HG03097 (cell line): ENCODE measurements around the gene KCNQ1OT1.
A peak's percentile ranks its signal among the peaks of the same experiment; 100 is the strongest.

Source experiments
- ATAC-seq: cut with Tn5 transposase; IDR thresholded peaks from one replicate; pipeline ENCODE4 v1.9.1; 2021; ENCODE audit not compliant: unreplicated experiment, low FRiP score

KCNQ1OT1 gene

DNA sequence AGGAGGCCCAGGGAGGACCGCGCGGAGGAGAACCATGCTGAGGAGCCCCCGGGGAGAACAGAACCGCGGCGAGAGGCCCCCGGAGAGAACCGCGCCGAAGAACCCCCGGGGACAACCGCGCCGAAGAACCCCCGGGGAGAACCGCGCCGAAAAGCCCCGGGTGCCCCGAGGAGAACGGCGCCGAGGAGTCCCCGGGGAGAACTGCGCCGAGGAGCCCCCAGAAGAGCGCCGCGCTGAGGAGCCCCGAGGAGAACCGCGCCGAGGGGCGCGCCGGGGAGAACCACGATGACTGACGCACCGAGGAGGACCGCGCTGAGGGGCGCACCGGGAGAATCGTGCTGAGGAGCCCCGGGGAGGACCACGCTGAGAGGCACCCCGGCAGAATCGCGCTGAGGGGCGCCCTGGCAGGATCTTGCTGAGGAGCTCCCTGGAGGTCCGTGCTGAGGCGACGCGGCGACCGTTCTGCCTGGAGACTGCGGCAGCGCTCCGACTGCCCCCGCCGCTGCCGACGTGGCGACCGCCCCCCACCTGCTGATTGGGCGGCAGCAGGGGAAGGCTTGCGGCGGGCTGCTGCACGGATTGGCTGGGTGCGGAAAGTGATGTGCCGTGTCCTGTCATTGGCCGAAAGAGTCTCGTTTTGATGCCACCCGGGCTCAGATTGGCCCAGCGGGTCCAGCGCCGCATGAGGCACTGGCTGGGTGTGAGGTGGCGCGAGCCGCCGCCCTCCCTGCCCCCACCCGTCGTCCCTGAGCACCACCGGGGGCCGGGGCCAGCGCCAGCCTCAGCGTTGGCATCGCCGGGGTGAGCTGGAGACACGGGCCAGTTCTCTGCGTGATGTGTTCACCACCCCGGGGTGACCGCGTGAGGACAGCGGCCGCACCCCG is at the start of gene KCNQ1OT1:
Gene KCNQ1OT1 (minus strand): TSS at position 464 of the 884 bp plus-strand sequence.
- peak; percentile 70 for ATAC-seq

DNA sequence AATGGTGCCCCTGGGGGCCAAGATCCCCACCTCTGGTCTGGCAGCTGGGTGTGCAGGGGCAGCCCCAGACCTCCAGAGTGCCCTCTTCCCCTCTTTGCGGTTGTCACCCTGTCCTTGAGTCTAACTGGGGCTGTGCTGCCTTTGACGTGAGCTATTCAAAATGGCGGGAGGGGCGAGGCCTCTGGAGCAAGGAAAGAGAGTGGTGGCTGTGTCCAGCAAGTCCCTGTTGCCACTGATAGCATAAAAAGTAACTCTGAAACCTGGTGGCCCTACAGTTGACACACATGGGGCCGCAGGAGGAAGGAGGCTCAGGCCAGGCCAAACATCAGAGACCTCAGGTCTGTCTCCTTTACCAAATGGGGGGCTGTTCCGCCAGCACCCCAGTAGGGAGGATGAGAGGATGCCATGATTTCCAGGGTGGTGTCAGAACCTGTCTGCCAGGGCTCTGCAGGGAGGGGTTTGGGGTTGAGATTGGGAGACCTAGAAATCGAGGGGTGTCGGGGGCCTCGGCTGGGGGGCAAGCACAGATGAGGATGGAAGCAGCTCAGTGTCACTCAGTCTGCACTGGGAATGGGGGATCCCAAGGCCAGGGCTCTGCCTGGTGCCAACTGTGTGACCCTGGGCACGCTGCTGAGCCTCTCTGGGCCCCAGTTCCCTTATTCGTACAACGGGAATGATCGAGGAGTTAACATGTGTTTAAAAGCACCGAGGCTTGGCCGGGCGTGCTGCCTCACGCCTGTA is 49.2 kb upstream of the KCNQ1OT1 start:
- ATAC-seq, result no peak

DNA sequence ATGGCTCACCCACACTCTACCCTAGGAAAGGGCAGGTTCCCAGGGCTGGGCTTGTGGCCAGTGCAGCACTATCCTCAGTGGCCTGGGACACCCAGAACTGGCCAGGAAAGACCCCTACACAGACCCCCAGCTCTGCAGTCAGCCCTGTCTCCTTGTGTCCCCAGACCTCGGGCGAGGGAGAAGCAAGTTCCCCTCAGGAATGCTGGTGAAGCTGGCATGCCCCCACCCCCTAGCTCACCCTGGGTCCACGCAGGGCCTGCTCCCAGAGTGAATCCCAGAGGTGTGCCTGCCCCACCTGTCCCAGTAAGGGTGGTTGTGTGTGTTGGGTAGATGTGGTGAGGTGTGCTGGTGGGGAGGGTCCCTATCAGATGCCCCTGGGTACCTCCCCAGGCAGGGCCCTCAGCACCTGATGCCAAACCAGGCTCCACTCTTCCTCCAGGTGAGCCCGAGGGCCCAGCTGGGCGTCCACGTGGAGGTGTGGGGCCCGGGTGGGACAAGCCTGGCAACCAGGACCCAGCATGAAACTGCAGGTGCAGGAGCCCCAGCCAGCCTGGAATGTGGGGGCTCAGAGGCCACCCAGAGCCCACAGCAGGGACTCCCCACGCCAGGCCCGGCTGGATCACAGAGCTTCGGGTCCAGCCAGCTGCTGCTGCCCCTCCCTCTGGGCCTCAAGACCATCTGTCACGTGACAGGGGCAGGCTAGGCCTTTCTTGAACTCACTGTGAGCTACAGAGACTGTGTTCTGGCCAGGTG is 48.4 kb upstream of the KCNQ1OT1 start:
- ATAC-seq, result no peak

DNA sequence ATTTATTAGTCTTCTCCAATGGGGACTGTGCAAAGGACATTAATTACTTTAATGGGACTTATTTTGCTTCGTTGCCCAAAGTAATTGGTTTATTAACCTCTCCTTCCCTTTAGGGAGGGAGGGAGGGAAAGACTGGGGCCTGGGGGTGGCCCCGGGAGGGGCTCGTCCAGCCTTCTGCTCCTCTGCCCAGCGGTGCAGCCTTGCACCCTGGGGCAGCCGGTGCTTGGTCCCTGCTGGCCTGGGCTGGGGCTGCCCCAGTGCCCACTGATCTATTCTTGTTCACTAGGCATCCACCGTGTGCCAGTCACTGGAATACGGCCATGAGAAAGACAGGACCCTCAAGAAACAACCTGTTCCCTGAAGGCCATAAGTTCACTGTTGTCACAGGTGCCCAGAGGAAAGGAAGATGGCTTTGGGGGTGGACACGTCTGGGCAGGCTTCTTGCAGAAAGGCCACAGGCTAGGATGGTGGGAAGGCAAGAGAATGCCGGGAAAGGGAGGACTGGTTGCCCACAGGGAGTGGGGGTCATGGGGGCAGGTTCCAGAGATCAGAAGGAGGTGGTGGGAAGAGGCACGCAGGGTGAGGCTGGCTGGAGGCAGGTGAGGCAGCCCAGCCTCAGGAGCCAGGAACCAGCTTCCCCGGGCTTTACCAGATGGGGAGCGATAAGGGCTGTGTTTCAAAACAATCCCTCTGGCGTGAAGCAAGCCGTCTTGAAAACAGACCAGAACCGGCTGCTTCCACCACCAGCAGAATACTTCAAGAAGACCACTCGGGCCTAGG is 47.6 kb upstream of the KCNQ1OT1 start:
- ATAC-seq, result no peak

DNA sequence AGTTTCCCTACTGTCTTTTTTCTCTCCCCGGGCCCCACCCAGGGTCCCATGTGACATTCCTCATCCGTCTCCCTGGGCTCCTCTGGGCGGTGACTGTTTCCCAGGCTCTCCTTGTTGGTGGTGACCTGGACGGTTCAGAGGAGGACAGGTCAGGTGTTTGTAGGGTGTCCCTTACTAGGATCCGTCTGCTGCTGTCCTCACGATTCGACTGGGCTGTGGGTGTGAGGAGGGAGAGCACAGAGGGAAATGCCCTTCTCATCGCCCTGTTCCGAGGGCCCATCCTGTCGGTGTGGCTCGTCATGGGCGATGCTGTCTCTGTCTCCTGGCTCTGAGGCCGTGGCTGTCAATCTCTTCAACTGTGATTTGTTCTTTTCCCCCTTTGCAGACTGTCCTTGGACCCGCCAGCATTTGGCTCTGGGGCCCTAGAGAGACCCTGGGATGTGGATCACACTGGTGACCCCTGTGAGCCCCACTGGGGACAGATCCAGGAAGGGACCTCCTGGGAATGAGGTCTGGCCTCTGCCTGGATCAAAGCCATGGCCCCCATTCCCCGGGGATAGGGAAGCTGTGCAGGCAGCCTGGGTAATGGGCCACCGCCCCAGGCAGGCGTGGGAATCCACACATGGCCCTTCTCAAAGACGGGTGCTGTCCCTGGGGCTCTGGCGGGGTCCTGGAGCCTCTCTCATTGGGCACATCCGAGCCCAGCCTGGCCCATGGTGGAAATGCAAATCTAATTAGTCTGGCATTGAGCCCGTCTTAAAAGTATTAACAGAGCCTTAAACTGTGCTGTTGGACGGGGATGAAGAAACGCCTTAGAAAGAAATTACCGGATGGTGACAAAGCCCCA is 46.8 kb upstream of the KCNQ1OT1 start:
- no peak for ATAC-seq

DNA sequence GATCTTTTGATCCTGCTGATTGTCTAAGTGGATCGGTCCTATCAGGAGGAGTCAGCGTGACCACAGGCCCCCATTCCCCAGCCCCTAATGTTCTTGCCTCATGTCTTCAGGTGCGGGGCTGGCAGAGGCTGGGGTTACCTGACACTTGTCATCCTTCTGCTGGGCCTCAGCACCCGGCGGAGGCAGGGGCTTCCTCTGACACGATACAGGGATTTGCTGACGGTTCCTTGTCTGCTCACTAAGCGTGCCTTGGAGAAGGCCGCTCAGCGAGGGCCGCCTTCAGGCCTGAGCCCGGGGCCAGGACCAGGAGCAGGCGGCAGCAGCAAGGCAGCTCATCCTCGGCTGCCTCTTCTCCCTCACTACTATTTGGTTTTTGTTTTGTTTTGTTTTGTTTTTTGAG is 45.7 kb upstream of the KCNQ1OT1 start:
- ATAC-seq, result no peak

DNA sequence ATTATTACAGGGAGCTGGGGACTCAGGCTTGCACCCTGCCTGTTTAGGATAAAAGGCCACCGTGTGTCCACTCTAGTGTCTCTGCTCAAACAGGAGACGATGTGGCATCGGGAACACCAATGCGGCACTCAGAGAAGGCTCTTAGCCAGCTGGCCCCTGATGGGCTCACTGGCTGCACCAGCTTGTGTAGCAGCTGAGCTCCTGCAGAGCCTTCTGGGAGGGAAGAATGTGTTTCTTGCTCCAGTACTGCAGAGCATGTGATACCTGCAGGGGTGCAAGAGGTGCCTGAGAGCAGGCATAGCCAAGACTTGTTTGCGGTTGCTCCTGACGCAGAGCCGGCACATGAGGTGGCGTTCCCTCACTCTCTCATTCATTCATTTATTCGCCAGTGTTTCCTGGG is 44.4 kb upstream of the KCNQ1OT1 start:
- ATAC-seq, result no peak

DNA sequence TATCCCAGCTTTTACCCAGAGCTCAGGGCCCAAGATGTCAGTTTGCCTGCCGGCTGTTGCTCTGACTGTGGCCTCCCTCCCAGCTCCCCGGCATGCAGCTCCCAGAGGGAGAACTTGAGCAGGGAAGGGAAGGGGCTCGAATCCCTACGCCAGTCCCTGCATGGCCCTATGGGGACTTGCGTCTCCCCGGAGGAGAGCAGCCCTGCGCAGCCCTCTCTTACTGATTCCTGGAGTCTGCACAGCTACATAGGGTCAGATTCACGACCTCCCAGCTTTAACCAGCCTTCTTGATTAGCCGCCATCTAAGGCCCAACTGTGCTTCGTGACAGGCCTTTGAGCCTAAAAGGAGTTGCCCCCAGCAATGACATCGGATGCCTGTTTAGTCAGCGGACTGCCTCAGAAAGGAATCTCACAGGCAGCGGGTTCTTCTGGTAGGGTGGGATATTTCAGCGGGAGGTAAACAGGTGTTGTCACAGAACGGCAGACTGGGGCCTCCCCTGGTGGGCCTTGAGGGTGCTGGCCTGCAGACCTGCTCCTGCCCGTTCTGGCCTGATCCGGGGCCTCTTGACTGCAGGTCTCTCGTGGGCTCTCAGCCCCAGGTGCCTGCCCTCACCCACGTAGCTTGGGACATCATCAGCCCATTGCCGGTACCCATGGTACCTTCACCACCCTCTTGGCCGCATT is 43.8 kb upstream of the KCNQ1OT1 start:
- ATAC-seq, result no peak

DNA sequence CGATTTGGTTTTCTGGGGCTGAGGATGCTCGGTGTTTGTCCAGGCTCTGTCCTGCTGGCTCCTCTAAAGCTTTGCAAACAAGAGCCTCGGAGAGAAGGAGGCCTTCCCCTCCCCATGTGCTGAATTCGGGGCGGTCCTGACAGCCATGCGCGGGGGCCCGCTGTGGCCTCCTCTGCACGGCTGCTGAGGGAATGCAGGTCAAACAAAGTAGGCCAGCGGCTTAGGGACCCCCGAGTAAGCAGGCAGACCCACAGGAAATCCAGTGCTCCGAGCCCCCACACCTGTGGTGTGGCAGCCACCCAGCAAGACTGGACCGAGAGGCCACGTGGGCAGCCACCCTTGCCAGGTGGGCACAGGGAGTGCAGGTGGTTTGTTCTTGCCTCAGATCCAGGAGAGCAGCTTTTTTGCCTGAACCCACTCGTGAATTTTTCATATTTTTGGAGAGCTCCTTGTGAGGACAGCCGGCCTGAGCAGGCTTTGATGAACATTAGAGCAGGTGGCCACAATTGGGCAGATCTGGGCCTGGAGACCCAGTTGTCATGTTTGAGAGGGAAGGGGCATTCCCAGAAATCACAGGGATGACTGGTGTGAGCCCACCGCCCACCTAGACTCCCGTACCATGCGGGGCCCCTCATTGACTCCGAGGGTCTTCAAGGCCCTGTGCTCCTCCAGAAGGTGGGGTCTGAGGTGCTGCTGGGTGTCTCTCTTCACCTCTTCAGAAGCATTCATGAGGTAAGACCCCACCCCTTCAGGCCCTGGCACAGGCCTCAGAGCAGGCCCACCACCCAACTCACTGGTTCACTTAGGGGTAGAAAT is 43.0 kb upstream of the KCNQ1OT1 start:
- no peak for ATAC-seq

DNA sequence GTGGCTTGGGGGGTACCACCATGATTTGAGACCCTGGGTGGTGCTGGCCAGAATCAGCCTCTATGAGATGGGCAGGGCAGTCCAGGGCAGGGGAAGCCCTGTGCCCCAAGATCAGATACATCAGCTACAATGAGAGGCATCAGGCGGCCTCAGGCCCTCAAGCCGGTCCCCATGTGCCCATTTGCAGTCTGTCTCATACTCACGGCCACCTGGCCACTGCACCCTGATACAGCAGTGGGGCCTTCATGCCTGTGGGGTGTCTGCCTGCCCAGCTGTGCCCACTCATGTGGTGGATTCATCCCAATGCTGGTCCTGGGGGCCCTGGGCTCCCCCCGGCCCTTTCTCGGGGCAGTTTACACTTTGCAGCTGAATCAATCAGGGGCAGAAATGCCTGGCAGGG is 42.4 kb upstream of the KCNQ1OT1 start:
- no peak for ATAC-seq

DNA sequence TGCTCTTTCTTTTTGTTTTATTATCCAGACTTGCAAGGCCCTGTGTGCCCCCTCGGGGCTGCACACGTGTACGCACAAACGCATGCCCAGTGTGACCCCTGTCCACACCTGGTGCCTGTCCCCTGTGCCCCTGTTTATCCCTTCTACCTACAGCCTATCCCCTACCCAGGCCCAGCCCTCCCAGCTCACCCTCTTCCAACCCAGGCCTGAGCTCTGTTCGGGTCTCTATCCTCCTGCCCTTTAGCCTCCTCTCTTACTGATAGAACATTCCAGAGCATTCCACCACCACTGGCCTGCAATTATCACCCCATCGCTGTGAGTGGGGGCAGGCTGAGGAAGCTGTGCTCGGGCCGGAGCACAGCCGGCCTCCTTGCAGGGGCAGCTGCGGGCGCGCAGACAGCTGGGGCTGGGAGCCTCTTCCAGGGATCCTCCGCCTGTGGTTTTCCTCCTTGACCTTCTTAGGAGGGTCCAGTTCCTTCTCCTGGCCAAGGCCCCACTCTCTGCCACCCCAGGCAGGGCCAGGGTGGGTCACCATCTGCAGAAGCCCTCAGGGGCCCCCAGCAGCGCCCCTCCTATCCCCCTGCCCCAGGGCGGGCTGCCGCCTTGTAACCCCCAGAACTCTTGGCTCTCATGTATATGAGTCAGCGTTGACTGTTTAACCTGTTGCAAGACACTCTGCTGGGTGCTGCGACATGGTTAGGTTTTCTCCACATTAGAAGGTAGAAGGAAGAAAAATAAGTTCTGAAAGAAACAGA is 41.8 kb upstream of the KCNQ1OT1 start:
- no peak for ATAC-seq

DNA sequence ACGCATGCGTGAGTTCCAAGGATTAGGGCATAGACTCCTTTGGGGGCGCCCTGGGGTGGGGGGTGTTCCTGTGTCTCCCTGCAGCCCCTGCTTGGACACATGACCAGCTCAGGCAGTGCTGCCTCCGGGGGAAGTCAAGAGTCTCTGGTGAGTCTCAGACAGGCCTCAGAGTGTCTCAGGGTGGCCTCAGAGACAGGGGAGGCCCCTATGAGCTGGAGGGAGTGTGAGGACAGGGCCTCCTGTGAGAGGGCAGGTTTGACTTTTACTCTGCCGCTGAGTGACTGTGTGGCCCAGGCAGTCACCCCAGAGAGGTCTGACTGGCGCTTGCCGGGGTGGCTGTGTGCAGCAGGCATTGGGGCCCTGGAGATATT is 41.2 kb upstream of the KCNQ1OT1 start:
- no peak for ATAC-seq

DNA sequence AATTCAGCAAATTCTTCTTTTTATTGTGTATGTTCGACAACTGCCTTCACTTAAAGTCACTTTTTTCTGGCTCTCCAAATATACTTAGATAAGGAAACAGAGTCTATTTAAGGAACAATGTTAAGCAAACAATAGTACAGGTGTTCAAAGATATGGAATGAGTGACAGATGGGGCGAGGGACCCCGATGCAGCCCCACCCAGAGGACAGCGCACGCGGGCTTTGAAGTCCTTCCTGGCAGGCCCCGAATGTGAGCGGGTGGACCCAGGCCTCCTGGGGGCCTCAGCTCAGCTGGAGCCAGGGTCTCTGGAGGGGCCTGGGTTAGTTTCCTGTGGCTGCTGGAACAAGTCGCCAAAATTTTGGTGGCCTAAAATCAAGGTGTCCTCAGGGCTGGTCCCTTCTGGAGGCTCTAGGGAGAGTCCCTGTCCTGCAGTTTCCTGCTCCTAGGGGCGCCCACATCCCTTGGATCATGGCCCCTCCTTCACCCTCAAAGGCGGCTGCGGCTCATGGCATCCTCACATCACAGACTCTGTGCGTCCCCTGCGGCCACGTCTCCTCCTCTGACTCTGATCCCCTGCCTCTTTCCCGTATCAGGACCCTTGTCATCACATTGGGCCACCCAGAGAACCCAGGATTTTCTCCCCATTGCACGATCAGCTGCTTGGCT is 40.6 kb upstream of the KCNQ1OT1 start:
- no peak for ATAC-seq

DNA sequence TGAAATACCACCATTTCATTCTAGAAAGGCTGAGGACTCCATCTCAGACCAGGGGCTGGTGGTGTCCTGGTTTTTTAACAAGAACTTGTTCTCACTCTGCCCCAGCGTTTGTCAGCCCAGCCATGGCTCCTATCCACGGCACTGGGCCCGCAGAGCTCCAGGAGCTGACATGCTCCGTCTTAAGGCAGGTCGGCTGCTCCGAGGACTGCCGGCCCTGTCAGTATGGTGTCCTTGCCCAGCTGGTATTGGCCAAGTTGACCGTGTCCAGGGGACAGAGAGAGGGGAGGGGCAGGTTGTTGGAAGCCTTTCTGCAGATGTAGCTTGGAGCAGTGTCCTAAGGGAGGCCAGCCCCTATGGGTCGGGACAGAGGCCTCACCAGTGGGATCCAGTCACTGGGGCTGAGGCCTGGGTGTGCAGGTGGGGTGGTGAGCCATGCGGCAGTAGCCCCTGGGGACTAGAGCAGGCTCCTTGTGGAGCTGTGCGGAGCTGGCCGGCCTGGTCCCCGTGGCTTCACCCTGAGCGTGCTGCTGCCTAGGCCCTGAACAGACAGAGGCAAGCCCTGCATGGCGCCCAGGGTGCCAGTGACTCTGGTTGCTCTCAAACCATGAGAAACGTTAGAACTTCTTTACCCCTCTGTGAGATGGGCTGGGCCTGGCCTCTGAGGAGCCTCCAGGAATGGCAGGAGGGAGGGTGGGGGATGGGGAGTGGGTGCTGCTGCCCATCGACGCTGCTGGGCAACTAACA is 39.9 kb upstream of the KCNQ1OT1 start:
- no peak for ATAC-seq

DNA sequence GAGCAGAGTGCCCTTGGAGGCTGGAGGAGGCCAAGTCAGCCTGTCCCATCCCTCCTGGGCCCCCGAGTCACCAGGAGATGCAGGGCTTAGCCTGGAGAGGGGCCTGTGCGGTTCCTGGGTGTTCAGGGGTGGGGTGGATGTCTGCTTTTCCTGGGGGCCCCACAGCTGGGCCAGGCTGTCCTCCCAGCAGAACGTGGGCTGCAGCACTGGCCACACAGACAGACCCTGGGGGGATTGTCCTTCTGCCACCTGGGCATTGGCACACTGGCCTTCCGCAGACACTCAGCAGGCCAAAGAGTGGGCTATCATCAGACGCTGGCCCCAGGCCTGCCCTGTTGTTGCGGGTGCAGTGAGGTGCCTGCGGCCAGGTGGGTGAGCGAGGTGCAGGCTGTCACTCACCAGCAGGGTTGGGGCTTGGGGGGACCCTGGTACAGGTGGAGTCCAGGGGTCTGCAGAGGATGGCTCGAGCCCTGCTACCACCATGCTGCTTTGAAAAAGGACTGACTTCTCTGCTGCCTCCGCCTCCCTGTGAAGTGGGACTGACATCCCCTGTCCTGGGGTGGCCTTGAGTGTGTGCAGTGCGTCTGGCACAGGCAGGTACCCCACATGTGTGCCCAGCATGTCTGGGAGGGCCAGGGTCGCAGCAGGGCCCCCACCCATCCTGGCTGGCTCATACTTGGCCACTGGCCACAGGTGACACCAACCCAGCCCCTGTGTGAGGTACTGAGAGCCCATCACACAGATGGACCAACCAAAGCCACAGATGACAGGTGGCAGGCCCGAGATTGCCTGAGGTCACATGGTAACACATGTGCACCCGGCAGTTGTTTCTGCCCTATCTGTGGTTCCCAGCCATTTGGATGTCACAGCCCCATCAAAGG is 39.0 kb upstream of the KCNQ1OT1 start:
- ATAC-seq, result no peak
